ENCODE measurements around the gene SNCAIP.
A peak's percentile ranks its signal among the peaks of the same experiment; 100 is the strongest.
"Not testable (repeated sequence)": the region's sequence is repeated elsewhere in the genome, so short reads cannot be mapped to it uniquely, and the experiment has no call there.

Gene SNCAIP

GRCh38 chr5:122367456-122367855 is 55.4 kb downstream of the SNCAIP start:
- no peak for TF ChIP-seq TAF1 (IDR thresholded peaks at IDR 0.05; ENCODE audit: borderline replicate concordance, low read depth, low read length)
- TF ChIP-seq POLR2AphosphoS5 (IDR thresholded peaks at IDR 0.05; ENCODE audit: low read depth, low read length), result no peak
- no peak for TF ChIP-seq POLR2A (IDR thresholded peaks at IDR 0.05; ENCODE audit: low read depth, low read length)
- DNase-seq (ENCODE audit: insufficient read length) (no peak), FAIRE-seq (no peak)

- no peak for FAIRE-seq
- TF ChIP-seq TAF1 (IDR thresholded peaks at IDR 0.05; ENCODE audit: borderline replicate concordance, low read depth, low read length) (no peak), POLR2A (IDR thresholded peaks at IDR 0.05; ENCODE audit: low read depth, low read length) (no peak), POLR2AphosphoS5 (IDR thresholded peaks at IDR 0.05; ENCODE audit: low read depth, low read length) (no peak)
- no peak for DNase-seq (ENCODE audit: insufficient read length)
These were observed 56.6 kb downstream of the SNCAIP start for GRCh38 chr5:122368510-122369251.

- TF ChIP-seq POLR2A (IDR thresholded peaks at IDR 0.05; ENCODE audit: low read depth, low read length) (no peak), TAF1 (IDR thresholded peaks at IDR 0.05; ENCODE audit: borderline replicate concordance, low read depth, low read length) (no peak), POLR2AphosphoS5 (IDR thresholded peaks at IDR 0.05; ENCODE audit: low read depth, low read length) (no peak)
- no peak for DNase-seq (ENCODE audit: insufficient read length)
- no peak for FAIRE-seq
These were observed 57.3 kb downstream of the SNCAIP start for GRCh38 chr5:122369253-122369815.

GRCh38 chr5:122371511-122372151 is 59.6 kb downstream of the SNCAIP start:
- FAIRE-seq, result peak; percentile 21

GRCh38 chr5:122374110-122374509 is 62.1 kb downstream of the SNCAIP start:
- no peak for DNase-seq (ENCODE audit: insufficient read length)
- no peak for TF ChIP-seq POLR2A (IDR thresholded peaks at IDR 0.05; ENCODE audit: low read depth, low read length)
- TF ChIP-seq TAF1 (IDR thresholded peaks at IDR 0.05; ENCODE audit: borderline replicate concordance, low read depth, low read length), result no peak
- no peak for TF ChIP-seq POLR2AphosphoS5 (IDR thresholded peaks at IDR 0.05; ENCODE audit: low read depth, low read length)
- FAIRE-seq, result no peak

More at GRCh38 chr5:122371511-122372151, 59.6 kb downstream of the SNCAIP start:
- DNase-seq (ENCODE audit: insufficient read length), result no peak
- TF ChIP-seq TAF1 (IDR thresholded peaks at IDR 0.05; ENCODE audit: borderline replicate concordance, low read depth, low read length), result no peak
- TF ChIP-seq POLR2AphosphoS5 (IDR thresholded peaks at IDR 0.05; ENCODE audit: low read depth, low read length), result no peak
- no peak for TF ChIP-seq POLR2A (IDR thresholded peaks at IDR 0.05; ENCODE audit: low read depth, low read length)

GRCh38 chr5:122375801-122376200 is 63.8 kb downstream of the SNCAIP start:
- TF ChIP-seq POLR2A (IDR thresholded peaks at IDR 0.05; ENCODE audit: low read depth, low read length), result no peak
- TF ChIP-seq POLR2AphosphoS5 (IDR thresholded peaks at IDR 0.05; ENCODE audit: low read depth, low read length), result no peak
- TF ChIP-seq TAF1 (IDR thresholded peaks at IDR 0.05; ENCODE audit: borderline replicate concordance, low read depth, low read length), result no peak
- FAIRE-seq, result no peak
- no peak for DNase-seq (ENCODE audit: insufficient read length)

- FAIRE-seq, result no peak
- DNase-seq (ENCODE audit: insufficient read length), result no peak
- no peak for TF ChIP-seq POLR2A (IDR thresholded peaks at IDR 0.05; ENCODE audit: low read depth, low read length)
- no peak for TF ChIP-seq POLR2AphosphoS5 (IDR thresholded peaks at IDR 0.05; ENCODE audit: low read depth, low read length)
- no peak for TF ChIP-seq TAF1 (IDR thresholded peaks at IDR 0.05; ENCODE audit: borderline replicate concordance, low read depth, low read length)
These were observed 64.2 kb downstream of the SNCAIP start for GRCh38 chr5:122376250-122376649.

- DNase-seq (ENCODE audit: insufficient read length) (no peak), FAIRE-seq (no peak)
- TF ChIP-seq POLR2A (IDR thresholded peaks at IDR 0.05; ENCODE audit: low read depth, low read length) (no peak), POLR2AphosphoS5 (IDR thresholded peaks at IDR 0.05; ENCODE audit: low read depth, low read length) (no peak), TAF1 (IDR thresholded peaks at IDR 0.05; ENCODE audit: borderline replicate concordance, low read depth, low read length) (no peak)
These were observed 65.0 kb downstream of the SNCAIP start for GRCh38 chr5:122377026-122377425.

- FAIRE-seq; DNase-seq (ENCODE audit: insufficient read length): not testable (repeated sequence)
These were observed 70.9 kb downstream of the SNCAIP start for GRCh38 chr5:122382938-122383337.

GRCh38 chr5:122384739-122385235 is 72.8 kb downstream of the SNCAIP start:
- TF ChIP-seq POLR2A (IDR thresholded peaks at IDR 0.05; ENCODE audit: low read depth, low read length), result no peak
- no peak for TF ChIP-seq TAF1 (IDR thresholded peaks at IDR 0.05; ENCODE audit: borderline replicate concordance, low read depth, low read length)
- TF ChIP-seq POLR2AphosphoS5 (IDR thresholded peaks at IDR 0.05; ENCODE audit: low read depth, low read length), result no peak
- DNase-seq (ENCODE audit: insufficient read length) (no peak), FAIRE-seq (no peak)

GRCh38 chr5:122385286-122385685 is 73.2 kb downstream of the SNCAIP start:
- DNase-seq (ENCODE audit: insufficient read length), result no peak
- no peak for FAIRE-seq
- TF ChIP-seq POLR2A (IDR thresholded peaks at IDR 0.05; ENCODE audit: low read depth, low read length) (no peak), TAF1 (IDR thresholded peaks at IDR 0.05; ENCODE audit: borderline replicate concordance, low read depth, low read length) (no peak), POLR2AphosphoS5 (IDR thresholded peaks at IDR 0.05; ENCODE audit: low read depth, low read length) (no peak)

GRCh38 chr5:122385808-122386207 is 73.8 kb downstream of the SNCAIP start:
- FAIRE-seq (no peak), DNase-seq (ENCODE audit: insufficient read length) (no peak)
- TF ChIP-seq POLR2AphosphoS5 (IDR thresholded peaks at IDR 0.05; ENCODE audit: low read depth, low read length), result no peak

All from GM12892 (cell line).